ACC112 (cell line): ENCODE results near the gene MTG1.
A peak's percentile ranks its signal among the peaks of the same experiment; 100 is the strongest.

Source experiments
- H2AFZ ChIP-seq: fragments of 200-600 bp; sonication (generic); one replicate; pipeline ENCODE4 v1.6.0; 2017; ENCODE audit warnings: antibody characterized with exemption, low read length; ENCODE audit not compliant: unreplicated experiment
- H3K27ac ChIP-seq: fragments of 200-600 bp; sonication (generic); 2 replicates; pipeline ENCODE4 v1.5.1; 2014; ENCODE audit warnings: low read depth, mild to moderate bottlenecking, antibody characterized with exemption, low read length, moderate library complexity
- H3K27me3 ChIP-seq: fragments of 200-600 bp; sonication (generic); 2 replicates; pipeline ENCODE4 v1.6.1; 2014; ENCODE audit warnings: mild to moderate bottlenecking, antibody characterized with exemption, low read length, moderate library complexity, mixed read lengths; ENCODE audit not compliant: insufficient read depth
- H3K36me3 ChIP-seq: fragments of 200-600 bp; sonication (generic); 2 replicates; pipeline ENCODE4 v1.6.1; 2016; ENCODE audit warnings: mild to moderate bottlenecking, antibody characterized with exemption, low read length, moderate library complexity, mixed read lengths; ENCODE audit not compliant: insufficient read depth
- H3K4me1 ChIP-seq: fragments of 200-600 bp; sonication (generic); one replicate; pipeline ENCODE4 v1.6.1; 2016; ENCODE audit warnings: low read length, mixed read lengths; ENCODE audit not compliant: insufficient read depth, unreplicated experiment, control insufficient read depth
- H3K4me3 ChIP-seq: fragments of 200-600 bp; sonication (generic); 2 replicates; pipeline ENCODE4 v1.5.1; 2014; ENCODE audit warnings: mild to moderate bottlenecking, low read depth, low read length
- H3K79me2 ChIP-seq: fragments of 200-600 bp; sonication (generic); one replicate; pipeline ENCODE4 v1.6.0; 2016; ENCODE audit warnings: low read length; ENCODE audit not compliant: control insufficient read depth, unreplicated experiment, insufficient read depth

MTG1 gene

GRCh38 chr10:133353202-133353959 lies 40.6 kb upstream of the MTG1 start:
- Histone ChIP-seq H3K36me3 (no peaks in the 10 kb centered on the region), H3K79me2 (peaks cover 7% of the 10 kb centered on the region), H3K27ac (no peak overlapping the region), H3K4me1 (peaks cover 8% of the 10 kb centered on the region), H3K4me3 (no peak overlapping the region), H2AFZ (no peak overlapping the region), H3K27me3 (no peaks in the 10 kb centered on the region)

GRCh38 chr10:133353988-133354605 lies 39.9 kb upstream of the MTG1 start:
- H3K36me3 ChIP-seq, result no peaks in the 10 kb centered on the region
- H3K79me2 ChIP-seq, result peaks cover 7% of the 10 kb centered on the region
- no peaks in the 10 kb centered on the region for H3K27me3 ChIP-seq
- no peak overlapping the region for H2AFZ ChIP-seq
- no peak overlapping the region for H3K27ac ChIP-seq
- peaks cover 7% of the 10 kb centered on the region for H3K4me1 ChIP-seq
- no peak overlapping the region for H3K4me3 ChIP-seq

GRCh38 chr10:133354672-133355240 lies 39.2 kb upstream of the MTG1 start:
- no peaks in the 10 kb centered on the region for H3K36me3 ChIP-seq
- H3K4me1 ChIP-seq, result peaks cover 7% of the 10 kb centered on the region
- no peak overlapping the region for H2AFZ ChIP-seq
- H3K27me3 ChIP-seq, result no peaks in the 10 kb centered on the region
- H3K4me3 ChIP-seq, result no peak overlapping the region
- peaks cover 7% of the 10 kb centered on the region for H3K79me2 ChIP-seq
- H3K27ac ChIP-seq, result no peak overlapping the region

- Histone ChIP-seq H3K27ac (no peak overlapping the region), H3K36me3 (no peaks in the 10 kb centered on the region), H2AFZ (no peak overlapping the region), H3K4me3 (no peak overlapping the region), H3K27me3 (no peaks in the 10 kb centered on the region), H3K79me2 (peaks cover 7% of the 10 kb centered on the region), H3K4me1 (peaks cover 7% of the 10 kb centered on the region)
Observed at GRCh38 chr10:133355266-133355665, 38.7 kb upstream of the MTG1 start.

- Histone ChIP-seq H3K4me1 (peaks cover 7% of the 10 kb centered on the region), H3K79me2 (peaks cover 7% of the 10 kb centered on the region), H3K27ac (no peak overlapping the region), H3K27me3 (no peaks in the 10 kb centered on the region), H3K4me3 (peak overlapping the region; percentile 85), H3K36me3 (no peaks in the 10 kb centered on the region), H2AFZ (no peak overlapping the region)
Observed at GRCh38 chr10:133355991-133356390, 38.0 kb upstream of the MTG1 start.

GRCh38 chr10:133356549-133357284 lies 37.2 kb upstream of the MTG1 start:
- no peak overlapping the region for H3K27ac ChIP-seq
- H3K4me1 ChIP-seq, result peaks cover 7% of the 10 kb centered on the region
- H3K4me3 ChIP-seq, result peak overlapping the region; percentile 85
- H3K27me3 ChIP-seq, result no peaks in the 10 kb centered on the region
- peaks cover 7% of the 10 kb centered on the region for H3K79me2 ChIP-seq
- H3K36me3 ChIP-seq, result no peaks in the 10 kb centered on the region
- peak overlapping the region; percentile 88 for H2AFZ ChIP-seq

- H3K79me2 ChIP-seq, result peaks cover 7% of the 10 kb centered on the region
- no peaks in the 10 kb centered on the region for H3K27me3 ChIP-seq
- H3K4me1 ChIP-seq, result peaks cover 7% of the 10 kb centered on the region
- peak within 1 kb of the TSS; percentile 85 for H3K4me3 ChIP-seq
- no peak within 1 kb of the TSS for H3K27ac ChIP-seq
- peak within 1 kb of the TSS; percentile 88 for H2AFZ ChIP-seq
- H3K36me3 ChIP-seq, result no peaks in the 10 kb centered on the region; the same call in 1 of the 2 replicates
Observed at GRCh38 chr10:133357285-133358161, 36.4 kb upstream of the MTG1 start, which contains the start of gene FUOM. FUOM (minus strand) TSS chr10:133358019; CDS start chr10:133358007, 12 bp downstream.

- H3K27me3 ChIP-seq, result no peaks in the 10 kb centered on the region
- H2AFZ ChIP-seq, result no peak overlapping the region
- no peak overlapping the region for H3K4me3 ChIP-seq
- H3K27ac ChIP-seq, result no peak overlapping the region
- H3K36me3 ChIP-seq, result no peaks in the 10 kb centered on the region; the same call in 1 of the 2 replicates
- H3K4me1 ChIP-seq, result peaks cover 7% of the 10 kb centered on the region
- peaks cover 7% of the 10 kb centered on the region for H3K79me2 ChIP-seq
Observed at GRCh38 chr10:133358162-133358924, 35.6 kb upstream of the MTG1 start.

GRCh38 chr10:133358925-133359310 lies 35.0 kb upstream of the MTG1 start:
- Histone ChIP-seq H3K4me3 (no peak overlapping the region), H3K36me3 (no peaks in the 10 kb centered on the region; the same call in 1 of the 2 replicates), H2AFZ (no peak overlapping the region), H3K4me1 (peaks cover 7% of the 10 kb centered on the region), H3K79me2 (peaks cover 7% of the 10 kb centered on the region), H3K27me3 (no peaks in the 10 kb centered on the region), H3K27ac (no peak overlapping the region)
